ENCODE measurements around the gene ZNF425.
A peak's percentile ranks its signal among the peaks of the same experiment; 100 is the strongest.
"Not testable (repeated sequence)": the region's sequence is repeated elsewhere in the genome, so short reads cannot be mapped to it uniquely, and the experiment has no call there.

Gene ZNF425

DNA sequence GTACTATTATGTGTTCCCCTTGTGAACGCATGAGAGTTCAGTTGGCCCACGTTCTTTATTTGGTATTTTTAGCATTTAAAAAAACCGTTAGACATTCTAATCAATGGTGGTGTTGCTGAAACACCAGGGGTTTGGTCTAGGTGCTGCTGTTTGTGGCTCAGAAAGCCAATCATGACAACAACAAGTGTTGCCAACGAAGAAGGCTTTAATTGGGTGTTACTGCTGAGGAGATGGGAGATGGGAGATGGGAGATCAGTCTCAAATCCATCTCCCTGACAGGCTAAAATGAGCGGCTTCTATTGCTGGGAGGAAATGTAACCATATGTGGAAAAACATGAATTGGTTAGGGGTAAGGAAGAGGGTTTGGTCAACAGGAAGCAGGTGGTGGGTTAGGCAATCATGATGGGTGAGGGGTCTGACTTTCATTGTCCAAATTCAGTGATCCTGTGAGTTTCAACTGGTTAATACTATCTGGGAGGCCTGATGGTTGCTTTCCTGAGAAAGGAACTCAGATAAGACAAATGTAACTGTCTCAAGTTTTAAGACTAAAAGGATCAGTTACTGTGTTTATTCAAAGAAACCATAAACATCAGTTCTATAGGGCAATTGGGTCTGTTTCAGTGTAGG lies 4.6 kb upstream of the ZNF425 start:
- no peak for DNase-seq

DNA sequence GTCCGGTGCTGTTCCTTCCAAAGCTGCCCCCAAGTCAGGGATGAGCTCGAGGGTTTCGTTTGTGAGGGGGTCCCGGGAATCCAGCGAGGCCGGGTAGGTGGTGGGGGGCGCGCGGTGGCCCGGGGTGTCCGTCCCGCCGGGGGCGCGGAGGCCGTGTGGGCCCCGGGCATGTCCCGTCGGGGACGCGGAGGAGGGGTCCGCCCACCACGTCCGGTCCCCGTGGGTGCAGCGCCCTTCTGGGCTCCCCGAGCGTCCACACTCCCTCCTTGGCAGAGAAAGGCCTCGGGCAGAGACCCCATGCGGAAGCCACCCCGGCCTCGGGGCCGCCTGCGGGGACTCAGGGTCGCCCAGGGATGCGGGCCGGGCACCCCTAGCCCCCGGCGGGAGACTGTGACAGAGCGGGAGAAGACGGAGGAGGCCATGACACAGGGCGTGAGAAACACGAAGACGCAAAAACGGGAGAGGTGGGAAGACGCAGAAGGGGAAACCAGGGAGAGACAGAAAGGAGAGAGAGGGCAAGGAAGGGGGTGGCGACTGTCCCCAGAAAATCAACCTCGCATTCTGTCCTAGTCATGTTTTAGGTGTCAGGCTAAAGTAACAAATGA lies 640 bp upstream of the ZNF425 start:
- DNase-seq = peak; percentile 24

DNA sequence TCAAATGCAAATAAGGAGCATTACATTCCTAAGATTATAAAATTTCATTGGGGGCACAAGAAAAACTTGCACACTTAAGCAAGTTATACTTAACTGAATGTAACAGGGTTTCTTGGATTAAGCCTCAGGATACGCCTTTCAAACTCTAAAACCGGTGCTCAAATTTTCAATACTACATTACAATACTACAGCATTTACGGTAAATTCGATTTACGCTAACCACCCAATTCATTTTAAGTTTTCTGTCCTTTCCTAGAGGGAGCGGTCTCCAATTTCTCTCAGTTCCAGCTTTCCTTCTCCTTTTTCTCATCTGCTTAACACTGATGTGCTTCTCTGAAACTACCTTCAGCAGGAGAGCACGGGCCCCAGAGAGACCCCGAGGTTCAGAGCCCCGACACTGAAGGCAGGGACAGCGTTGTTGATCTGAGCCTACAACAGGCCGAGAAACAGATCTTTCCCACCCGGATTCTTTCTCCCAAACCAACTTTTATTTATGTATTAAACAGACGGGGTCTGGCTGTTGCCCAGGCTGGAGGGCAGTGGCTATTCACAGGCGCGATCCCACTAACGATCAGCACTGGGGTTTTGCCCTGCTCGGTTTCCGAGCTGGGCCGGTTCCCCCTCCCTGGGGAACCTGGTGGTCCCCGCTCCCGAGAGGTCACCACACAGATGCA lies 798 bp downstream of the ZNF425 start:
- peak; percentile 11 for DNase-seq

DNA sequence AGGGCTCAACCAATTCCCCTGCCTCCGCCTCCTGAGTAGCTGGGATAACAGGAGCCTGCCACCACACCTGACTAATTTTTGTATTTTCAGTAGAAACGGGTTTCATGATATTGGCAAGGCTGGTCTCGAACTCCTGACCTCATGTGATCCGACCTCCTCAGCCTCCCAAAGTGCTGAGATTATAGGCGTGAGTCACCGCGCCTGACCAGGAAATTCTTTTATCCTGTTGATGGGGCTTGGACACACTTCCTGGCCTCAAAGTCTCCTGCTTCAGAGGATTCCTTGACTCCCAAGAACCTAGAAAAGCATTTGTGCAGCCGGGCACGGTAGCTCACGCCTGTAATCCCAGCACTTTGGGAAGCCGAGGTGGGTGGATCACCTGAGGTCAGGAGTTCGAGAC lies 16.2 kb downstream of the ZNF425 start:
- no peak for DNase-seq

DNA sequence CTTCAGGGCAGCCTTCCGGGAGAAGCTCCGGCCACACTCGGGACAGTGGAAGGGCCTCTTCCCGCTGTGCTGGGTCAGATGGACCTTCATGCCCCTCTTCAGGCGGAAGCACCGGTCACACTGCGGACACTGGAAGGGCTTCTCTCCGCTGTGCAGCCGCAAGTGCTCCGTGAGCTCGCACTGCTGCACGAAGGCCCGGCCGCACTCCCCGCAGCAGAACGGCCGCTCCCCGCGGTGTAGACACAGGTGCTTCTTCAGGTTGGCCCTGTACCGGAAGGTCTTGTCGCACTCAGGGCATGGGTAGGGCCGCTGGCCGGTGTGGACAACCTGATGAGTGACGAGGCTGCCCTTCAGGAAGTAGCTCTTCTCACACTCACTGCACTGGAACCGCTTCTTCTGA lies 21.4 kb downstream of the ZNF425 start:
- no peak for DNase-seq

DNA sequence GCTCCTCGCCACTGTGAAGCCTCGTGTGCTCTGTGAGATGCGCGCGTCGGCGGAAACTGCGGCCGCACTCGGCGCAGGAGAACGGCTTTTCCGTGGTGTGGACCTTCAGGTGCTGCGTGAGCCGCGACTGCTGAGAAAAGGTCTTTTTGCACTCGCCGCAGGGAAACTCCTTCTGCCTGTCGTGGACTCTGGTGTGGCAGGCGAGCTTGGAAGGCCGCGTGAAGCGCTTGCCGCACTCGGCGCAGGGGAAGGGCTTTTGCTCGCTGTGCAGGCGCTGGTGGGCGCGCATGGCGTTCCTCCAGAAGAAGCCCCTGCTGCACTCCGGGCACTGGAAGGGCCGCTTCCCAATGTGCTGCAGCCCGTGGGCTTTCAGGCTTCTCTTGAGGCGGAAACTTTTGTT lies 21.9 kb downstream of the ZNF425 start:
- DNase-seq = no peak

DNA sequence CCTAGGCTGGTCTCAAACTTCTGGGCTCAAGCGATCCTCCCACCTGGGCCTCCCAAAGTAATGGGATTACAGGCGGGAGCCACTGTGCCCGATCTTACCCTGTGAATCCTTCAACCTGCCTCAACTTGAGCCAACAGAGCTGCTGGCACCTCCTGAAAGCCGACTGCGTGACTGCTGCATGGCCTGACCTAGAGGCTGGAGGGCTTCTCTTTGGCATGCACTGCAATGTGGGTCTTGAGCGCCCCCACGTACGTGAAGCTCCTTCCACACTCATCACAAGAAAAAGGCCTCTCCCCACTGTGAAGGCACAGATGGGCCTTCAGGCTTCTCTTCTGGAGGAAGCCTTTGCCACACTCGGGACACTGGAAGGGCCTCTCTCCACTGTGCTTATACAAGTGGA lies 22.7 kb downstream of the ZNF425 start:
- DNase-seq = no peak

DNA sequence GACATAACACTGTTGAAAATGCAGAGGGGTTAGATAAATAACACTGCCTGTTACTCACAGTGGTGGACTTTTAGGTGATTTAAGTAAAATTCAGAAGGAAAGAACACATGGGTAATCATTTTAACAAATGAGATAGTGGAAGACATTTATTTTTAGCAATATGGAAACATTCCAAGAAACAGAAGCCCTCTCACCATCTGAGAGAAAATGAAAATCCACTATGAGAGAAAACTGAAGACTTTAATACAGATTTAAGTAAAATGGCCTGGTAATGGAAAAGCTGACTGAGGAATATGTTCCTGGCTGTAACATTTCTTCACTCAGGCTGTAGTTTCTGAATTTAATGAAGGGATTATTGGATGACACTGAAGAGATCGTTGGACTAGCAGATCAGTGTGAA lies 23.5 kb downstream of the ZNF425 start:
- DNase-seq = no peak

DNA sequence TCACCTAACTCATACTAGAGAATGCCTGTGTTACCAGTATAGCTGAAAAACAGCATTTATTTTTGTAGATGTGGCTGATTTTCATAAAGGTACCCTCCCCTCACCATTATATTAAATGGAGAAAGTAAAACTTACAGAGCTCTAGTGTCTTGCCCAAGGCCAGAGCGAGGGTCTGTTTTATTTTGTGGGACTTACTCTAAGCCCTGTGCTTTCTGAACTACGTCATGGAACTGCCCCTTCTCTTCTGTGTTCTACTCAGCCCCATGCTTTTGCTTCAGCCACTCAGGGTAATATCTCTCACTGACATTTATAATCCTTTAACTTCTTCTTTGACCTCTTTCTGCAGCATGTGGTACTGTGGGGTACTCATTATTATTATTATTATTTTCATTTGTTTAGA lies 25.3 kb downstream of the ZNF425 start:
- DNase-seq = no peak

DNA sequence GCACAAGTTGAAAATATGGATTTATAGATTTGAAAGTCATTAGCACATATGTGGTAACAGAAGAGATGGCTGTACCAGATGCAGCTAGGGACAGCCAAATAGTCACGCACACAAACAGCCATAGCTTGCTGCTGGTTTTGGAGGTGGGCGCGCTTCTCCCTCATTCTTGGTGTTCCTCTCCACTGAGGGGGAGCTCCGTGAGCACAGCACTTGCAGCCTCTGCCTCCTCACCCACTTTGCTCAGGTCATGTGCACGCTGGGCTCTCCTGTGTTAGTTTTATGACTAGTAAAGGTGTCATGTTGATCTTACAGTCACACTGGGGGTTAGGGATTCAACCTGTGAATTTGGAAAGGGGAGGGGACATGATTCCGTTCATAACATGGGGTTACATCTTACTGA lies 27.1 kb downstream of the ZNF425 start:
- no peak for DNase-seq

DNA sequence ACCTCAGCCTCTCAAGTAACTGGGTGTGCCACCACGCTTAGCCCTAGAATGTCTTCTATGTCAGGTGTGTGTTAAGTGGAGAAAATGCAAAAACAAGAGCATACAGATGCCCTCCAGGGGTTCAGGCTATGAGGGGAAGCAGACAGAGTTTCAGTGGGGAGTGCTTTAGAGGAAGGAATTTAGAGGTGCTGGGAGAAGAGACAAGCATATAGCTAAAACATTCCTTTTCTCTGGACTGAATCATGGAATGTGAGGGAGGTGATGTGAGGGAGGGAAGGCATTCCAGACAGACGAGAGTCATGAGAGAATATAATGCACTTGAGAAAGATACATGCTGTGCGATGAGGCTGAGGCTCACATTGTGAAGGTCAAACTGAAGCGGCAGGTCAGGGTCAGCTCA lies 29.0 kb downstream of the ZNF425 start:
- DNase-seq = no peak

DNA sequence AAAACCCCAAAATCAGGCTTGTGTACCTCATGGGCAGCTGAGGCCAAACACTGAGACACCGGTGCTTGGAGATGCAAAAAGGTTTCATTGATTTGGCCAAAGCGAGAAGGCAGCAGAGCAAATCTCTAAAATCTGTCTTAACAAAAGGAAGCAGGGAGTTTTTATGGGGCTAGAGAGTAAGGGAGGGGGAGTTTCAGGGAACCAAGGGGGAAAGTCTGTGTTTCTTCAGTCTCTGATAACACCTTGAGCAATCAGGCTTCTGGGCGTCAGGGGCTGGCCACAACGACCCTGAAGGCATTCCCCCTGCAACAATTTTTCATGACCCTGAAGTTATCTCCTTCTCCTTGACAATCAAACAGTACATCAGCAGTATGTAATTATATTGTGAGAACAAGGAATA lies 32.9 kb downstream of the ZNF425 start:
- no peak for DNase-seq

DNA sequence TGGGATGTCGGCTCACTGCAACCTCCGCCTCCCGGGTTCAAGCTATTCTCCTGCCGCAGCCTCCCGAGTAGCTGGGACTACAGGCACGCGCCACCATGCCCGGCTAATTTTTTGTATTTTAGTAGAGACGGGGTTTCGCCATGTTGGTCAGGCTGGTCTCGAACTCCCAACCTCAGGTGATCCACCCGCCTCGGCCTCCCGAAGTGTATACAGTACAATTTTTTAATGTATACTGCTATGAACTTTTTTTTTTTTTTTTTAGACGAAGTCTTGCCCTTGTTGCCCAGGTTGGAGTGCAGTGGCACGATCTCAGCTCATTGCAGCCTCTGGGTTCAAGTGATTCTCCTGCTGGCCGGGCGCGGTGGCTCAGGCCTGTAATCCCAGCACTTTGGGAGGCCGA lies 33.9 kb downstream of the ZNF425 start:
- DNase-seq = not testable (repeated sequence)

DNA sequence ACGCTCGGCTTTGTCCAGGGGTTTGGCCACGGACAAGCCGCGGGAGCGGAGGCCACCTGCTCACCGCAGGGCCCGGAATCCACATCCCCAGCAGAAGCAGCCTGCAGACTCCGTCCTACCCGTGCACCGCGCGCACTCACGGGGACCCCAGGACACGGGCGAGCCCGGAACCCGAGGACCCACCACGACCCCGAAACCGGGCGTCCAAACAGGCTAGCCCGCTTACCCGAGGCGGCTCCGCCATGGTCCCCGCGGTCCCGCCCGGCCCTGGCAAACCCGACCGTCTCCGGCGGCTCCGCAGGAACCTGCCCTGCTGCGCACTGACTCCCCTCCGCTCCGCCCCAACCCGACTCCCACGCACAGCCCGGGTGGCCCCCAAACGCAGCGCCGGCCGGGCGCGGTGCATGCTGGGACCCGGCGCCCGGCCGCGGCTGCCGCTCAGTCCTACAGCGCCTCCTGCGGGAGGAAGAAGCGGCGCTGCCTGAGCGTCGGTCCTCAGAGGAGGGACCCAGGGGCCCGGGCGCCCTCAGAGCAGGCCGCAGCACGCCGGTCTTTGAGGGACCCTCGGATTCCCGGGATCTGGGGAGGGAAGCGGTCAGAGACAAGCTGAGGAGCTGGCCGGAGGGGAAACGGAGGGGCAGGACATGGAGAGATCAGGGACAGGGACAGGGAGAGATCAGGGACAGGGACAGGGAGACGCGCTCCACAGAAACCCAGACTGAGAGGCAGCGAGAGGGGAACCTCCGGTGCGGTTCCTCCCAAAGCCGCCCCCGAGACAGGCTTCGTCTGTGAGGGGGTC lies 35.5 kb downstream of the ZNF425 start, which contains the start of gene ZNF786:
ZNF786 (minus strand) TSS at position 322 of the 799 bp plus-strand sequence; CDS start at position 244, 78 bp downstream.
- peak; percentile 63 for DNase-seq

DNA sequence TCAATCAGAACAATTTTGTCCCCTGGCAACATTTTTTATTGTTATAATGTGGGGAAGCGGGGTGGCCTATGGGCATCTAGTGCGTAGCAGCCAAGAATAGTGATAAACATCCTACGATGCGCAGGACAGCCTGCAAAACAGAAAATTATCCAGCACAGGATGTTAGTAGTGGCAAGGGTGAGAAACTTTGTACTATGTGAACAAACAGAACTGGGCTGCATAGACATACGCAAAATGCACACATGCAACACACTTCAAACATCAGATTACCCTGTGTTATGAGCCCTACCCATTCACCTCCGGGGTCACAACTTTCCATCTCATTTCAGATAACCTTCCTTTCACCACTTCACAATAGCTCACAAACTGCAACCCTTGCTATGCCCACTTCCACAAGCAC lies 38.7 kb downstream of the ZNF425 start:
- no peak for DNase-seq

DNA sequence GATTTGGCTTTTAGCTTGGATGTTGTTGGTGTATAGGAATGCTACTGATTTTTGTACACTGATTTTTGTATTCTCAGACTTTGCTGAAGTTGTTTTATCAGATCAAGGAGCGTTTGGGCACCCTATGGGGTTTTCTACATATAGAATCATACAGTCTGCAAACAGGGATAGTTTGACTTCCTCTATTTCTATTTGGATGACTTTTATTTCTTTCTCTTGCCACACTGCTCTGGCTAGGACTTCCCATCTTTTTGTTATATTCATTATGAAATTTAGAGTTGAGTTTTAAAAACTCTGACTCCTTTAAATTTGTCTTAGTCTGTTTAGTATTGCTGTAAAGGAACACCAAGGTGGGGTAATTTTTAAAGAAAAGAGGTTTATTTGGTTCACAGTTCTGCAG lies 40.3 kb downstream of the ZNF425 start:
- DNase-seq = no peak

DNA sequence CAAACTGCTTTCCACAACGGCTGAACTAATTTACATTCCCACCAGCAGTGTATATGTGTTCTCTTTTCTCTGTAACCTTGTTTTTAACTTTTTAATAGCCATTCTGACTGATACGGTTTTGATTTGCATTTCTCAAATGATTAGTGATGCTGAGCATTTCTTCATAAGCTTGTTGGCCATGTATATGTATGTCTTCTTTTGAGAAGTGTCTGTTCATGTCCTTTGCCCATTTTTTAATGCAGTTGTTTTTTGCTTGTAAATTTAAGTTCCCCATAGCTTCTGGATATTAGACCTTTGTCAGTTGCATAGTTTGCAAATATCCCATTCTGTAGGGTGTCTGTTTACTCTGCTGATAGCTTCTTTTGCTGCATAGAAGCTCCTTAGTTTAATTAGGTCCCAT lies 41.7 kb downstream of the ZNF425 start:
- no peak for DNase-seq

DNA sequence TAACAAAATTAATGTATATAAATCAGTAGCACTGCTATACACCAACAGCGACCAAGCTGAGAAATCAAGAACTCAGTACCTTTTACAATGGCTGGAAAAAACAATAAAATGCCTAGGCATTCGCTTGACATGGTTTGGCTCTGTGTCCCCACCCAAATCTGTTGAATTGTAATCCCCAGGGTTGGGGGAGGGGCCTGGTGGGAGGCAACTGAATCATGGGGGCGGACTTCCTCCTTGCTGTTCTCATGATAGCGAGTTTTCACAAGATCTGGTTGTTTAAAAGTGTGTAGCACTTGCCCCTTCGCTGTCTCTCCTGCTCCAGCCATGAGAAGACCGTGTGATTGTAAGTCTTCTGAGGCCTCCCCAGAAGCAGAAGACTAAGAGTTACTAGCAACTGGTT lies 44.2 kb downstream of the ZNF425 start:
- no peak for DNase-seq

DNA sequence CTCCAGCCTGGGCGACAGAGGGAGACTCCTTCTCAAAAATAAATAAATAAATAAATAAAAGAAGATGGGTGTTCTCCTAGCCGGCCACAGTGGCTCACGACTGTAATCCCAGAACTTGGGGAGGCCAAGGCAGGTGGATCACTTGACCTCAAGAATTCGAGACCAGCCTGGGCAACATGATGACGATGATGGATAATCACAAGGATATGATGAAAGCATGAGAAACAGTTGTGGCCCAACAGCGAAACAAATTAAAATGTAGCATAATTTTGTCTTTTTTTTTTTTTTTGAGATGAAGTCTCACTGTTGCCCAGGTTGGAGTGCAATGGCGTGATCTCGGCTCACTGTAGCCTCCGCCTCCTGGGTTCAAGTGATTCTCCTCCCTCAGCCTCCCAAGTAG lies 48.5 kb downstream of the ZNF425 start:
- DNase-seq = no peak

DNA sequence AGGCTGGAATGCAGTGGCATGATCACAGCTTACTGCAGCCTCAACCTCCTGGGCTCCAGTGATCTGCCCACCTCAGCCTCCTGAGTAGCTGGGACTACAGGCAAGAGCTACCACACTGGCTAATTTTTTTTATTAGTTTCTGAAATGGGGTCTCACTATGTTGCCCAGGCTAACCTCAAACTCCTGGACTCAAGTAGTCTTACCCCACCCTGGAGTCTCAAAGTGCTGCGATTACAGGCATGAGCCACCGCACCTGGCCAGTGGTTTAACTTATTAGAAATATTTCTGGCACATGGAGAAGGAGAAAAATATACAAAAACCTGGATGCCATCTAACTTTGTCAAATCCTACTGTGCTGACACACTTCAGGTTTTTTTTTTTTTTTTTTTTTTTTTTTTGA lies 50.8 kb downstream of the ZNF425 start:
- DNase-seq = no peak

DNA sequence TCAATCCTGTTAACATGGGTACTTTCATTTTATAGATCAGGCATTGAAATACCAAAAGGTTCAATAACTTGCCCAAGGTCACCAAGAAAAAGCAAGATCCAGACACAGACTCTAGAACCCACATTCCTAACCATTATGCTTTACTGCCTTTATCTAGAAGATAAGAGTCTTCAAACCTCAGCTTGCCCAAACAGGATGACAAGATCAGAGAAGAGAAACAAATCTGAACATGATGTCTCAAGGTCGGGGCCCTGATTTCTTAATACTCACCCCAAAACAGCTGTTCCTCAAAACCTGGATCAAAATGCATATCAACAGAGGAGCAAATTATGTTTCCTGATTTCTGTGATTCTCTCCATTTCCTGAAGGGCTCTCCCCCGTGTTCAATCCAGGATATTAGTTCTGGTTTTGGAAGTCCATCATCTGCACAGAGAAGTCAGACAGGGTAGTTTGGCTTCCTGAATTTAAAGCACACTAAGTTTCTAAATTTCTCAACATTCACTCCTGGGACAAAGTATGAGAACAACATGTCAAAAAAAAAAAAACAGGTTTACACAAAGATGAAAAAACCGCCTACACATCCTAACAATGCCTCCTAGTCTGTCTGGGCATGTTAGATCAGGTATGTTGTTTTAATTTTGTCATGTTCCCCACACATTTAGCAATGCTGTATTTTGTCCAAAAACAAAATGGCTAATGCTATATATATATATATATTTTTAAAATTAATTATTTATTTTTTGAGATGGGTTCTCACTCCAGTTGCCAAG lies 51.8 kb downstream of the ZNF425 start:
- DNase-seq = no peak

DNA sequence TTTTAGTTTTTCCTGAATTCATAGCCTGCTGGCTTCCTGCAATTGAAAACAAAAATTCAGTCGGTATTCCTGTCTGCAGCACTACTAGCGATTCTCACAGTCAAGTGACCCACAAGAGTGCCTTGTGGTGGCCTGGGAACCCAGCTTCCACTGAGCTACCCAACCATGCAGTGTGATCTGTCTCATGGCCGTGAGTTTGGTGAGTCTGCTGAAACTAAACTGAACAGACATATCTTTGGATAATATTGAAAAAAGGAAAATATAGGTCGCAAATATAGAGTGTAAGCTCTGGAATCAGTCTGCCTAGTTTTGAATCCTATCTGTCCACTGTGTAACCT lies 53.7 kb downstream of the ZNF425 start:
- no peak for DNase-seq

Measured in DMS79 treated with DMSO at 0.1 percent for 48 hours (cell line).